H1 (cell line): ENCODE measurements around the gene NXF3. TPM values are rescaled to one million over a fixed set of nuclear protein-coding genes. Genes with fewer than 3 reads are reported as not detected.

ENCODE experiments used
- CTCF ChIA-PET: fragments of 300-600 bp; sonication (Branson Sonifier 250); formaldehyde crosslinking; loops from one replicate; lab custom pipeline; 2021; ENCODE audit not compliant: partially characterized antibody; lab: Charles Lee
- POLR2A ChIA-PET: fragments of 300-600 bp; sonication (Branson Sonifier 250); formaldehyde crosslinking; loops from one replicate; lab custom pipeline; 2021; ENCODE audit warnings: inconsistent platforms; ENCODE audit not compliant: partially characterized antibody; lab: Charles Lee
- DNase-seq, 2 experiments: peaks; one replicate each; pipeline versions ENCODE4 v3.0.0 to v3.0.0-alpha.2; 2010 to 2022; ENCODE audit warnings: low spot score in 2 of 2, low read depth in 1 of 2, mixed read lengths in 1 of 2
- FAIRE-seq: peaks from 2 replicates; lab custom pipeline; 2011; peaks lifted over from hg19 to GRCh38; lab: Jason Lieb, UNC
- H2AFZ ChIP-seq: 2 replicates; pipeline ENCODE4 v1.8.1; 2012; ENCODE audit warnings: low read length, inconsistent platforms
- H2AK5ac ChIP-seq: 2 replicates; pipeline ENCODE4 v1.6.1; 2013; ENCODE audit warnings: low read depth, low read length
- H2BK120ac ChIP-seq: replicated peaks from 2 replicates; pipeline ENCODE3; 2013; ENCODE audit warnings: low read depth, low read length, inconsistent platforms
- H2BK12ac ChIP-seq: 2 replicates; pipeline ENCODE4 v1.6.1; 2013; ENCODE audit warnings: low read depth, low read length
- H2BK15ac ChIP-seq: 2 replicates; pipeline ENCODE4 v1.6.1; 2013; ENCODE audit warnings: low read length
- H2BK20ac ChIP-seq: 2 replicates; pipeline ENCODE4 v1.6.1; 2013; ENCODE audit warnings: low read length
- H2BK5ac ChIP-seq: 2 replicates; pipeline ENCODE4 v1.6.1; 2013; ENCODE audit warnings: low read depth, low read length
- H3K14ac ChIP-seq: 2 replicates; pipeline ENCODE4 v1.6.1; 2013; ENCODE audit warnings: inconsistent platforms; ENCODE audit not compliant: insufficient read length
- H3K18ac ChIP-seq: 2 replicates; pipeline ENCODE4 v1.6.1; 2013; ENCODE audit warnings: low read length; ENCODE audit errors: extremely low read depth
- H3K23ac ChIP-seq: 2 replicates; pipeline ENCODE4 v1.6.1; 2013; ENCODE audit warnings: inconsistent platforms; ENCODE audit not compliant: insufficient read length
- H3K23me2 ChIP-seq: 2 replicates; pipeline ENCODE4 v1.6.1; 2013; ENCODE audit warnings: low read depth, low read length
- H3K27ac ChIP-seq: 2 replicates; pipeline ENCODE4 v1.6.1; 2011; ENCODE audit warnings: low read depth, low read length, inconsistent platforms
- H3K27me3 ChIP-seq, 4 experiments: replicated peaks in 1 of 4; 1 replicate in 1 of 4; 2 replicates in 3 of 4; pipeline versions ENCODE4 v1.6.1 to v1.8.1; 2011 to 2013; ENCODE audit warnings: low read length in 3 of 4, mild to moderate bottlenecking in 3 of 4, inconsistent platforms in 2 of 4, mixed read lengths in 2 of 4, moderate library complexity in 1 of 4; ENCODE audit not compliant: control insufficient read depth in 3 of 4, insufficient read depth in 3 of 4; ENCODE audit errors: extremely low read depth in 1 of 4
- H3K36me3 ChIP-seq, 4 experiments: 2 replicates each; pipeline versions ENCODE4 v1.6.1 to v1.8.1; 2011 to 2013; ENCODE audit warnings: mild to moderate bottlenecking in 4 of 4, low read length in 3 of 4, moderate library complexity in 2 of 4, control low read depth in 1 of 4, inconsistent platforms in 1 of 4; ENCODE audit not compliant: insufficient read depth in 4 of 4, control insufficient read depth in 2 of 4
- H3K4ac ChIP-seq: replicated peaks from 2 replicates; pipeline ENCODE3; 2013; ENCODE audit warnings: low read length, low read depth, mixed read lengths, inconsistent platforms; ENCODE audit not compliant: insufficient read length
- H3K4me1 ChIP-seq, 4 experiments: replicated peaks in 1 of 4; 1 replicate in 1 of 4; 2 replicates in 3 of 4; pipeline versions ENCODE4 v1.6.1 to v1.8.1; 2011 to 2013; ENCODE audit warnings: low read length in 3 of 4, inconsistent platforms in 2 of 4, mixed read lengths in 1 of 4; ENCODE audit not compliant: insufficient read depth in 4 of 4, control insufficient read depth in 3 of 4
- H3K4me2 ChIP-seq, 2 experiments: 2 replicates each; pipeline versions ENCODE4 v1.6.1 to v1.8.1; 2011 to 2013; ENCODE audit warnings: low read depth in 2 of 2, low read length in 2 of 2, control low read depth in 1 of 2, inconsistent platforms in 1 of 2, mild to moderate bottlenecking in 1 of 2; ENCODE audit not compliant: insufficient read depth in 1 of 2
- H3K4me3 ChIP-seq, 4 experiments: fragments of 200-600, 300-600 bp in 1 of 4; sonication (generic), shearing (Covaris generic), sonication (Bioruptor Twin) in 1 of 4; 2 replicates each; pipeline versions ENCODE4 v1.5.1 to v1.8.1; 2011 to 2016; ENCODE audit warnings: low read length in 4 of 4, low read depth in 3 of 4, control low read depth in 2 of 4, inconsistent platforms in 2 of 4, mild to moderate bottlenecking in 2 of 4, mixed read lengths in 1 of 4, moderate library complexity in 1 of 4; ENCODE audit not compliant: insufficient read depth in 2 of 4; ENCODE audit errors: extremely low read depth in 1 of 4
- H3K56ac ChIP-seq: replicated peaks from 2 replicates; pipeline ENCODE3; 2013; ENCODE audit warnings: low read depth, mild to moderate bottlenecking, mixed read lengths, low read length, inconsistent platforms; ENCODE audit not compliant: insufficient read length
- H3K79me1 ChIP-seq: 2 replicates; pipeline ENCODE4 v1.6.1; 2013; ENCODE audit warnings: low read depth, low read length, control low read depth
- H3K79me2 ChIP-seq, 2 experiments: 2 replicates each; pipeline versions ENCODE4 v1.6.1 to v1.8.1; 2012 to 2013; ENCODE audit warnings: low read length in 2 of 2, mild to moderate bottlenecking in 2 of 2, inconsistent platforms in 1 of 2; ENCODE audit not compliant: insufficient read depth in 2 of 2, control insufficient read depth in 1 of 2
- H3K9ac ChIP-seq, 4 experiments: replicated peaks in 1 of 4; 1 replicate in 1 of 4; 2 replicates in 3 of 4; pipeline versions ENCODE4 v1.6.1 to v1.8.1; 2011 to 2013; ENCODE audit warnings: low read depth in 3 of 4, low read length in 3 of 4, control low read depth in 2 of 4, mild to moderate bottlenecking in 2 of 4, moderate library complexity in 2 of 4, inconsistent platforms in 1 of 4; ENCODE audit errors: extremely low read depth in 1 of 4
- H3K9me3 ChIP-seq, 2 experiments: 2 replicates each; pipeline versions ENCODE4 v1.6.1 to v1.8.1; 2012 to 2013; ENCODE audit warnings: mild to moderate bottlenecking in 2 of 2, moderate library complexity in 2 of 2, control low read depth in 1 of 2, inconsistent platforms in 1 of 2, low read depth in 1 of 2, low read length in 1 of 2, mixed read lengths in 1 of 2; ENCODE audit not compliant: insufficient read depth in 2 of 2
- H4K20me1 ChIP-seq, 2 experiments: replicated peaks in 1 of 2; 2 replicates each; pipeline versions ENCODE3 to v1.8.1; 2011 to 2013; ENCODE audit warnings: inconsistent platforms in 2 of 2, low read length in 2 of 2, mild to moderate bottlenecking in 1 of 2; ENCODE audit not compliant: insufficient read depth in 2 of 2, control insufficient read depth in 1 of 2
- H4K5ac ChIP-seq: 2 replicates; pipeline ENCODE4 v1.6.1; 2013; ENCODE audit warnings: low read length, low read depth, mixed read lengths, inconsistent platforms; ENCODE audit not compliant: insufficient read length
- H4K8ac ChIP-seq: 2 replicates; pipeline ENCODE4 v1.8.0; 2013; ENCODE audit warnings: mild to moderate bottlenecking, moderate library complexity, low read length, inconsistent platforms; ENCODE audit not compliant: insufficient read depth; ENCODE audit errors: extremely low read depth
- H4K91ac ChIP-seq: replicated peaks from 2 replicates; pipeline ENCODE3; 2013; ENCODE audit warnings: low read length, mixed read lengths, inconsistent platforms; ENCODE audit not compliant: insufficient read length
- ATF3 ChIP-seq: IDR thresholded peaks from 2 replicates; pipeline ENCODE4 v1.6.1; 2011; ENCODE audit warnings: low read depth, mild to moderate bottlenecking, low read length; ENCODE audit not compliant: insufficient read depth
- GTF2F1 ChIP-seq: IDR thresholded peaks from 2 replicates; pipeline ENCODE4 v1.6.1; 2012; ENCODE audit warnings: low read depth, low read length, improper control_type of control experiment, borderline replicate concordance
- SRF ChIP-seq: IDR thresholded peaks from 2 replicates; pipeline ENCODE4 v1.6.1; 2011; ENCODE audit warnings: mild to moderate bottlenecking, low read depth, low read length, moderate library complexity
- TCF12 ChIP-seq: IDR thresholded peaks from 2 replicates; pipeline ENCODE4 v1.6.1; 2011; ENCODE audit warnings: low read depth, mild to moderate bottlenecking, low read length
- WGBS, 2 experiments: shearing (Covaris generic) in 1 of 2; methylation state at CpG; one replicate each; pipeline versions ENCODE4 v1.1.6 to v1.1.7; 2013 to 2015; ENCODE audit warnings: low lambda C conversion rate in 2 of 2, mixed read lengths in 2 of 2, inconsistent platforms in 1 of 2, low coverage in 1 of 2, missing lambda C conversion rate in 1 of 2; ENCODE audit not compliant: insufficient replicate concordance in 2 of 2, insufficient coverage in 1 of 2, insufficient read length in 1 of 2; ENCODE audit errors: extremely low coverage in 1 of 2, missing lambda C conversion rate in 1 of 2; 5-methylcytosine and 5-hydroxymethylcytosine counted together
- polyA plus RNA-seq, 7 experiments: library from polyadenylated mRNA; depleted of rRNA in 3 of 7; stranded (reverse) in 5 of 7; unstranded in 2 of 7; fragments of >200 nt in 5 of 7; fragments of 200-250 nt in 2 of 7; gene quantifications; 1 replicate in 5 of 7; 2 replicates in 1 of 7; 4 replicates in 1 of 7; pipeline versions ENCODE4 v1.2.1 to v1.2.3, GENCODE V29; 2011 to 2013; ENCODE audit warnings: missing spikeins in 2 of 7, mixed read lengths in 2 of 7
- total RNA-seq: library from RNA; stranded (reverse); fragmentation: NEBNext Ultra II Directional; extraction: Animal tissue kit (Norgen Biotek cat#: 25700); gene quantifications from 2 replicates; pipeline ENCODE4 v1.2.1, GENCODE V29; 2021

The NXF3 gene
- total and polyA plus RNA-seq, 2 of the 8 experiments (the other 6 are each of a cell fraction or from before 2014, with no cell fraction given): 0.12 TPM; not detected in 1

GRCh38 chrX:103051260-103051789, 41.6 kb downstream of the NXF3 start:
- no peak overlapping the region for H2BK12ac ChIP-seq
- H3K14ac ChIP-seq: no peak overlapping the region
- H2AFZ ChIP-seq: peak overlapping the region; percentile 62; the same call in 1 of the 2 replicates
- H2BK120ac ChIP-seq: no peak overlapping the region
- no peaks in the 10 kb centered on the region for H3K23me2 ChIP-seq
- H3K4me2 ChIP-seq: peak overlapping the region in 1 of 2 experiments; percentile 33; a peak in 2 of 4 replicates
- H4K91ac ChIP-seq: no peak overlapping the region
- H2BK20ac ChIP-seq: no peak overlapping the region
- H3K9me3 ChIP-seq: no peaks in the 10 kb centered on the region
- no peaks in the 10 kb centered on the region; a peak in 2 of 7 replicates for H3K4me1 ChIP-seq
- no peak for TF ChIP-seq GTF2F1
- no peak for TF ChIP-seq SRF
- no peak for TF ChIP-seq ATF3
- TF ChIP-seq TCF12: no peak
- DNase-seq (no peak), FAIRE-seq (peak; percentile 73)
- no peak overlapping the region for H3K4me3 ChIP-seq
- no peak overlapping the region for H3K23ac ChIP-seq
- no peak overlapping the region for H3K4ac ChIP-seq
- H3K18ac ChIP-seq: no peak overlapping the region
- no peaks in the 10 kb centered on the region for H3K36me3 ChIP-seq
- no peaks in the 10 kb centered on the region for H3K79me2 ChIP-seq
- WGBS, 2 experiments: 24% methylated on average over 5 of the region's 8 CpGs; no CpG with 5 or more reads in 1 of the 2 experiments
- H4K20me1 ChIP-seq: no peaks in the 10 kb centered on the region
- no peak overlapping the region for H3K27ac ChIP-seq
- no peak overlapping the region for H3K56ac ChIP-seq
- no peaks in the 10 kb centered on the region for H3K79me1 ChIP-seq
- H2BK15ac ChIP-seq: no peak overlapping the region
- no peak overlapping the region for H2BK5ac ChIP-seq
- H4K8ac ChIP-seq: no peak overlapping the region
- H3K27me3 ChIP-seq: no peaks in the 10 kb centered on the region
- no peak overlapping the region for H3K9ac ChIP-seq
- H4K5ac ChIP-seq: no peak overlapping the region
- ChIA-PET CTCF (no interaction called here), POLR2A (interaction anchor here (1.5 kb wide), 1 partner anchor 18 kb away, joined by 3 read pairs; no protein-coding TSS in a partner anchor)
- H2AK5ac ChIP-seq: no peak overlapping the region
